Suppressor macrophage (primary cell): ENCODE data around the gene FHIT.
A peak's percentile ranks its signal among the peaks of the same experiment; 100 is the strongest.

Experiments
- DNase-seq, 4 experiments: peaks; one replicate each; pipeline ENCODE4 v3.0.0-alpha.2; 2020 to 2022

FHIT gene

DNA sequence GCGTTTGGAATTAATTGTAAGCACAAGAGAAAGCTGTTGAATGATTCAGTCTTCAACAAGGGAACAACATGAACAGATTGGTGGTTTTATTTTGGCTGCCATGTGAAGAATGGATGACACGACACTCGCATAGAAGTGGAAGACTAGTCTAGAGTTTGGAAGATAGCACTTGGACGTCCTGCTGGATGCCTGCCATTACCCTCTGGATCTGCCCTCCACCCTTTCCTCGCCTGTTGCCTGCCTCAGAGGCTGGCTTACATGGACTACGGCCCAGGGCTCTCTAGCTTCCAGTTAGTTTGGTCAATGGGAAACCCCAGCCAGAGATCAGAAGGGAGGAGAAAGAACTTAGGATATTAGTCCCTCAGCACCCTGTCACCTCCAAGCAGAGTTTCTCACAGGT, 493.5 kb downstream of the FHIT start:
- DNase-seq: no peak

DNA sequence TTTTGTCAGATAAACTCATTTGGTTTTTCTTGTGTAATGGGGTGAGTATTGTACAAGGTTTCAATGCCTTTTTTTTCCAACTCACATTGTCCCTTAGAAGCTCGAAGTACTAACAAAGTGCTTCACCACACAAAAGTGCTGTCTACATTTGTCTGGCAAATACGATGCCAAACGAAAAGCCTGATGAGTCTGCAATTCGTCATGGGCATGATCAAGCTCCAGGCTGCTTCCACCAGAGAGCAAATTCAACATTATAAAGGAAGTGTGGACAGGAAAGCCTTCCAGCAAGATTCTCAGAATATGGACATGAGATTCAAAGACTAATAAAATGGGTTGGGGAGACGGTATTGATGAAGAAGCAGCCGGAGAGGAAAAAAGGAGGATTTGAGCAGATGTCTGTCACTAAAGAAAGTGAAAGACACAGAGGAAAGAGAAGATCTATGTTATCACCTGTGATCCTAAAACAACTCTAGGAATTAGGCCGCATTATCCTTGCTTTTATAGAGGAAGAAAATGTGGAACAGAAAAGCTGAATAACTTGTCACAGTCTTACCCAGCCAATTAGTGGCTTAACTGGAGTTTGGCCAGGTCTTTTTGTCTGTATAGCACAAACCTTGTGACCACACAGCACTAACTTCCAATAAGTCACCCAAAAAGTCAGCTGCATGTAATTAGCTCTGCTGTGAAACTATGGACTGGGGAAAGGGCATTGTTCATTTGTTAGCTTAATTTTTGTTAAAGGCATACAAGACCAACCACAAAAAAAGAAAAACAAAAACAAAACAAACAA, 494.8 kb downstream of the FHIT start:
- DNase-seq: no peak

DNA sequence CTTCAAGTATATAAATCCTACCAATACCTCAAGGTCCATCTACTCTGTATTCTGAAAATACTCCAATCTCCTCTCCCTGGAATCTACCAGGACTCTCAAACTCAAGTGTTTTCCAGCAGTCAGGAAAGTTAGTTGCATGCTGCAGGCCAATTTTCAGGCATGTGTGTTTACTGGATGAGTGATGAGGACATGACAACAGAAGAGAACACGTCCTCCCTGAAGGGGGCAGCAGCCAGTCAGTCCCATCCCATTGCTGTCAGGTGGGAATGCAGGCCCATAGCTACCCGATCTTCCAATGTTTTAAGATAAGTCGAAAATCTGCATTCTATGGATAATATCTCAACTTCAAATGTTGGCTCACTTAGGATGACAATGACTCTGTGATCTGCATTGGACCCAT, 496.2 kb downstream of the FHIT start:
- DNase-seq: no peak

DNA sequence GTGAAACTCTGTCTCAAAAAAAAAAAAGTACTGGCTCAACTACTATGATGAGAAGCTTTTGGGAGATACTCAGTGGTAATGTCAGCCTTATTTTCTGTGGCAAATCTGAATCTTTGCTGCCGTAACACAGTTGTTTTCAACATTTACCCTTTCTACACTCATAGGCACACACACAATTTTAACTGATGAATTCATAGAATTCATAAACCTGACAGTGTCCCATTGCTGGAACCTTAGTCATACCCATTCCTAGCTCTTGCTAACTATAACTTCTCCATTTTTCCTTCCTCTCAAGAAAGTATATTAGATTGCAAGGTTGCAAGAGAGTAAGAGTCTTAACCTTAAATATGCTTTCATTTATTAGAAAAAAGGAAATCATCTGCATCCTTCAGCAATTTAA, 496.6 kb downstream of the FHIT start:
- DNase-seq: peak in 2 of 4 experiments; percentile 40 to 49

DNA sequence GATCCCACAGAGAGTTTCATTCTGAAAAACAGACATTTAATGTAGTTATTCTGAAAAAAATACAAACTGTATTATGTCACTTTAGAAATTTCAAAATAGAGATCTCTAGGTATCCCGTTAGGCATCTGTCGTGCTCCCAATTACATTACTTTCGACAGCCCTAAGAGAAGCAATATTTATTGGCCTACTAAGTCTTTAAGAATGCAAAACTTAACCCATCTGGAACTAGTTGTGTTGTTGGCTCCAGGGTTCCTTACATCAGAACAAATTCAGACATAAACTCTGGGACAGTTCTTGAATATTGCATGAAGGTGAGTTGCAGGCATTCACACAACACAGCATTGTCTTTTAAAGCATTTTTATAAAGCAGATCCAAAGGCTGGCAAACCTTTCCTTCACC, 498.4 kb downstream of the FHIT start:
- DNase-seq: no peak

DNA sequence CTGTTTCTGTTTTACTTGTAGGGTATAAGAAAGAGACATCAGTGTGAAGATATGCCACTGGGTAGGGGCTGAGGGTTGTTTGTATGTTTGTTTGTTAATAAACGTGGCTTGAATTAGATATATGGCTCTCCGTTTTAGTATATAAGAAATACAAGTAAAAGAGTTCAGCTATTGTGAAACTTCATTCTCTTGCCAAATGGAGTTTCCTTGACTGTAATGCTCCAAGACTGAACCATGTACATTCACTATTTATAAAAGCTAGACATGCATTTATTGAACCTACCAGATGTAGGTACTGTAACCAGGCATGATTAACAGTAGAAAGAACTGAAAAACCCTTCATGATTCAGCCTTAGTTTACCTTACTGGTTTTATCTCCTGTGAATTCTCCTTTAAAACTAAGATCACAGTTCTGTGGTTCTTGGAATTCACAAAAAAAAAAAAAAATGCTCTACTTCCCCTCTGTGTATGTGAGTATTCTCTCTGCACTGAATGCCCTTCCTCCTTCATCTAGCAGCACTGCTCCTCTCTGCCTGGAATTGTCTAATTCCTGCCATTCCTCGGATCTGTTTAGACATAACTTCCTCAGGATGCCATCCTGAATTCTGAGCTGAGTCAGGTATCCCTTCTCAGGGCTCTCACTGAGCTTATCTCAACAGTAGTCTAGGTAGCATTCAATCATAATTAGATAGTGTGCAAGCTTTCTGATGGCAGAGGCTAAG, 504.4 kb downstream of the FHIT start:
- DNase-seq: peak in 2 of 4 experiments; percentile 7 to 35

DNA sequence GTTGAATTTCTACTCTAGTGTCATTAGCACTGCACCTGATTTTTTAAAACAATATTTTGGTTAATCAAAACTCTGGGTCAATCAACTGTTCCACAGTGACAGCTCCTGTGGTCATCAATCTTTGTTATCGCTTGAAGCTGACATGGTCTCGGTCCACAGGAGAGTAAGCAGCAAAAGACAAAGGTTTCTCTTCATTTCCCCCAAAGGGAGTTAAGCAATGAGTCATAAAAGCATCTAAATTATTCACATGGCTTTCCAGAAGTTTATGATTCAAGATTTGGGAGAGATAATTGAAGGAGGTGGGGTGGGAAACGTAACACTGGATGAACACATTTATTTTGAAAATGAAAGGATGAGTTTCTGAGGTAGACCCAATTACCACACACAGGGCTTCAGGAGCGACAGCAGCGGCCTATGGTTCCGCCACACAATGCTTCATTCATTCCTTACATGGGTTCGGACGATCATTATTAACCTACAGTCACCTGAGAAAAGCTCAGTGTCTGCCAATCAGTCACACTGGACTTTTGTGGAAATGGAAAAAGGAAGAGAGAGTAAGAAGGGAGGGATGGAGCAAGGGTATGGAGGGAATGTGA, 505.1 kb downstream of the FHIT start:
- no peak for DNase-seq

DNA sequence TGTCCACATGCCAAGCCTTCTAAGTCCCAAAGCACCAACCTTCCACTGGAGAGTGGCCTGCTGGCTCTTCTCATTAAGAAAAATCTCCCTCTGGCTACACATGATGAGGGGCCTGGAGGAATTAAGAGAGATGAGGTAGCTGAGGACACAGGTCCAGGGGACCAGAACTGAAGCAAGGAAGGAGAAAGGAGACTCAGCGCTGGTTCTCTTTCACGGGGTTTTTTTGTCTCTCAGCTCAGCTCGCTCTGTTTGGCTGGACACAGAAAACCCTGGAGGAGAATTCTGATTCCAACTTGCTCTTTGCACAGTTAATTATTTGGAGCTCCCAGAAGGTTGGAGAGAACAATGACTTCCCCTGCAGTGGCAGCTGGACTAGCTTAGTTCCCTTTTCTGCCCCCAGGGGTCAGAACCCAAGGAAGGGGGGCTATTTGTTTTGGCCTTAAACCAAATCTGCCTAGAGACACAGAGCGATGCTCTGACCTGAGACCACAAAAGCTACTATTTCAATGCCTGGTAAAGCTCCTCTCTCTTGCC, 507.6 kb downstream of the FHIT start:
- DNase-seq: peak in 3 of 4 experiments; percentile 7 to 28 (median 21)

DNA sequence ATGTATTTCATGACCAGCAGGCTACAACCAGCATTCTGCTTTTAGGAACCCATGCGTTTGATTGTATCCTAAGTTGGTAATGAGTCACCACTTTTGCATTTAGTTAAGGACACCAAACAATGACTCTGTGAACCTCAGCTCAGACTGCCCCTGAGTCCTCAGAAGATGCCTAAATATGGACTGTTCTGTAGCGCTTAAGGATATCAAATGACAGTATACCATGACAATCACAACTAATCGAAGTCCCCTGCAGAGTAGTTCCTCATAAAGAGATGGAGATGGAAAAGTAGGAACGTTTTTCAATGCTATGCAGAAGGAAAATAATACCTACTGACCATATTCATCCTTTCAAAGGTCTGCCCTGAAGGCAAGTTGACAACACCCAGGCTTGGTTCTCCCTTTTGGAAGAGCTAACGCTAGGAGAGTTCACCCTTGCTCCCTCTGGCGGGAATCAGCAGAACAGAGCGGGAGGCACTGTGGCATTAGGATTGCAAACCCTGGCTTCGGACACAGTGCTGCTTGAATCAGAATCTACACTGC, 508.6 kb downstream of the FHIT start:
- no peak for DNase-seq

DNA sequence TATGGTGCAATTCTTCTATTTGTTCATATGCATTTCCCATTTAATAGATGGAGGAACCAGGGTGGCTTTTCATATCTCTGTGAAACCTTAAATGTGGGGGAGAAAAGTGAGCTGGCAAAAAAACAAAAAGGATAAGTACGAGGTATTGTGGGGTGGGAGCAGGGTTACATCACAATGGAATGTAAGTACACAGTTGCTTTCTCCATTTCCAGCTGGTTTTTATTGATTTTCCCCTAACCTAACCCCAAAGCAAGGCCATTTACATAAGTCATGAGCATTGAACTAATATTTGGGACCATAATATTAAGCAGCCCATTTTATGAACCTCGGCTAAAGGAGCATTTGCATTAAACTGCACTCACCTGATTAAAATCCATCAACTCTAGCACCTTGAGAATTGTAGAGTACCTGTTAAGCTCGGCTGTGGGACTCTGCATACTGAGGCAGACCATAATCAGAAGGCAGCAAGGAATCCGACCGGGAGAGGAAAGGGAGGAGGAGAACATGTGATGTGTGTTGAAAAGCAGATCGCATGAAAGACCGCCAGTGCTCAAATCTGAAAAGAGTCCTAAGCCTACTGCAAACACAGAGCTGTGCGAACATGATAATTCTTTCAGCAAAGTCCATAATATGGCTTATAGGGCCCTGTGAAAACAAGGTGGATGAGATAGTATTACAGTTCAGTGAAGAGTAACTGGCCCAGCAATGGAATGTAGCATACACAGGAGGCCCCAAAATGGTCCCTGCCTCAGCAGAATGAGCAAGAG, 513.4 kb downstream of the FHIT start:
- DNase-seq: no peak

DNA sequence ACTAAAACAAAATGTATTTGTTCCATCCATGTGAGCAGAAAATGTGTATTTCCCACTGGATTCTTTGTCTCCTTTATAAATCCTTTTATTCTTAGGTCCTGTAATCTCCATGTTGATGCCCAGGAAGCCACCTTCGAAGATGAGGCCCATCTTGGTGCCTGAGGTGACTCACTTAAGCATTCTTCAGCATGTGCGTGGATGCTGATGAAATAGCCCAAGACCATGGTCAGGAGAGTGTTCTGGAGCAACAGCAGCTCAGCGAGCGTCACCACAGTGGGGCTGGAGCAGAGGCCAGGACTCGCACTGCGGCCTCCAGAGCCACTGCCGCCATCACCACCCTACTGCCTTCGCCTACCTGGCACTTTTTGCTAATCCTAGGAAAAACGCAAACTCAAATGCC, 520.9 kb downstream of the FHIT start:
- DNase-seq: no peak

DNA sequence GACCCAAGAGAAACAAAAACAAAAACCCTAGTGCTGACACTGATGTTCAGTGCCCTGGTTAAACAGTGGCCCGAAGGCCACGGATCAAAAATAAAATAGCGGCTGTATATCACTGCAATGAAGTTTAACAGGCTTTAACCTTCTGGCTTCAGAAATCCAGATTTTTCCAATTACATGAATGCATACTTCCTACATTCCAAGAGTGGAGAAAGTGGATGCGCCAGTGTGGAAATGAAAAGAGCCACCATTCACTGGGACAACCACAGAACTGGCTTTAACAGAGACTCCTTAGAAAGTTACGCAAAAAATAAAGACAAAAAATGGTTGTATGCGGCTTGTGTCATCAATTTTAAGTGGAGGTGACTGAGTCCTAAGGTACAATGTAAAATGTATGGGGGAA, 522.2 kb downstream of the FHIT start:
- no peak for DNase-seq

DNA sequence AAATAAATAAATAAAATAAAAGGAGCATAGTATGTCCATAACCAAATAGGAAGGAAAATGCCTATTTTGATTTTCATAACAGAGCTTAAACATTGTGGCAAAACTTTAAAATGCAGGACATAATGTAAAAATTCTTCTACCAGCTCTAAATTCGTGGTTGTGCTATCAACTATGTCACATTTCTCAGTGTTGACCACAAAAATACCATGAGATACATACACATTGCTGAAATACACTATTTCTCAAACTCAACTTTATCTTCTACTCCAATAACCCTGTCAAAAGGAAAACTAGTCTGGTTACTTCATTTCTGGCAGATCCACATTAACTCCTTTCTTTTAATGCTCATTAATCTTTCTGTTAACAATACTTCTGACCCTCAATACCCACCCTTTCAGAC, 523.2 kb downstream of the FHIT start:
- DNase-seq: no peak

DNA sequence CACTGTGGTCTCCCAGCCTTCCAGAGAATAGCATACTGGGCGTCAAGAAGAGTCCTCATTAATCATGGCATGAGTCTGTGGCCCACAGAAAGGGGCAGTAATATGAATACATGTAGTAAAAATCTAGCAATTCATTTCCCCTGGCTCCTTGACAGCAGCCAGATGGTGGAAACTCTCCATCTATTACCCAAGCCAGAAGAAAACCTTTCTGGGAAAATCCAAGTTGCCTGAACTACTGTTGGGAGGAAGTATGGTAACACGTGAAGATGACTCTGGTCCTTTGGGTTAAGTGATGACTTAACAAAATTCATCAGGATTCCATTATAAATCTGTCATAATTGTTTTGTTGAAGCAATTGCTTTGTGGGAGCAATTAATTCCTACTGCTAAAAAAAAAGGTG, 530.5 kb downstream of the FHIT start:
- DNase-seq: peak in 1 of 4 experiments; percentile 1

DNA sequence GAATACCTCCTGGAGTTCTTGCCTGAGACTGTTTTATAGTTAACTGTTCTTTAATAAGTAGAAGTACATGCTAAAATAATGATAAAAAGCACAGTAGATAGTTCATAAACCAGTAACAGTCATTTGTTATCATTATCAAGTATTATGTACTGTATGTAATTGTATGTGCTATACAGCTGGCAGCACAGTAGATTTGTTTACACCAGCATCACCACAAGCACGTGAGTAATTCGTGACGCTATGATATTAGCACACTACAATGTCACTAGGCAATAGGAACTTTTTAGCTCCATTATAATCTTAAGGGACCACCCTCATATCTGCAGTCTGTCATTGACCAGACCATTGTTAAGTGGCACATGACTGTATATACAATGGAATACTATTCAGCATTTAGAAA, 534.7 kb downstream of the FHIT start:
- DNase-seq: no peak

DNA sequence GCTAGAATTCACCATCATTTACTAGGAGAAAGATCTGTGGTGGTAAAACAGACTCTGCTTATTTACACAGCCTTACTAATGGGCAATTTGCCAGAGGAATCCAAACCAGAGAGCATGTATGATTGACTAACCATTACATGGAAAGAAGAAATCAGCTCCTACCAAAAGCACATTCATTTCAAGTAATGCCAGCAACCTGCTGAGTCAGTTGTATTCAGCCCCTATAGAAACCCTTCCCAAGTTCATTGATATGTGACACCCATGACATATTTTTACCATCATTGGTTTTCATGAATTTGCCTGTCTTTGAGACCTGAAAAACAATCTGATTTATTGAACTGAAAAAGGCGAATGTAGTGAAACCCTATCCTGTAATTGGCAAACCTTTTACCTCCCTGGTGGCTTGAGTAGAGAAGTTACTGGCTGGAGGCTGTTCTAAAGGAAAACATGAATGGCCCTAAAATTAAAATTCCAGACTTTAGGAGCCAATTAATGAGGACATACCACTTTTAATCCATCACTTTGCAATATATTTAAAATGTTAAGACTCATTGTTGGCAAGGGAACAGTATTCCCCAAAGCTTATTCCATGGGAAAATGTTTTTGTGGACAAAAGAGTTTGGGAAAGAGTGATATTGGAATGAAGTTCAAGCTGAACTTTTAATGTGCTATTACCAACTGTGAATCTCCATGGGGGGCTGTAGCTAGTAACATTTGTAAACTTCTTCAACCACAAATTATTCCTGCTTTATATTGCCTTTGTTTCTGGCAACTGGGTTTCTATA, 542.9 kb downstream of the FHIT start:
- no peak for DNase-seq

DNA sequence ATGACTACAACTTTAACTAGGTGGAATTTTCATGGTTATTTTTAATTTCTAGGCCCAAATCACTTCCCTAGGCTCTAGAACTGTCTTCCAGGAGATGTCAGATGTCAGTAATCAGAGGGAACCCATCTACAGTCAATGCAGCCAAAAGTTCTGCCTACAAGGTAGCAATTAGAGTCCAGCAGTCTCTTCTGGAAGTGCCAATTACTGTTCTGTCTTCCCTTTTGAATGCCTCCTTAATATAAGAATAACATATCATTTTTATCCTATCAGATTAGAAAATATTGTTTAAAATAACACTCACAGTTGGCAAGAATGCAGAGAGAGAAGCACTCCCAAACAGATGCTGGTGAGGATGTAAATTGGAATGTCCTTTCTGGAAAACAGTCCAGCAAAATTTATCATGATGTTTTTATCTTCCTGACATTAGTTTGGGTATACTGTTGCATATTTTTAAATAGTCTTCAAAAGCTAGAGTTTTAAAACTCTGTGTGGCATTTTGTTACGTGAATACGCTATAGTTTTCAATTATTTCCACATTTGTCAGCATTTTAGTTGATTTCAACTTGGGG, 543.7 kb downstream of the FHIT start:
- no peak for DNase-seq

DNA sequence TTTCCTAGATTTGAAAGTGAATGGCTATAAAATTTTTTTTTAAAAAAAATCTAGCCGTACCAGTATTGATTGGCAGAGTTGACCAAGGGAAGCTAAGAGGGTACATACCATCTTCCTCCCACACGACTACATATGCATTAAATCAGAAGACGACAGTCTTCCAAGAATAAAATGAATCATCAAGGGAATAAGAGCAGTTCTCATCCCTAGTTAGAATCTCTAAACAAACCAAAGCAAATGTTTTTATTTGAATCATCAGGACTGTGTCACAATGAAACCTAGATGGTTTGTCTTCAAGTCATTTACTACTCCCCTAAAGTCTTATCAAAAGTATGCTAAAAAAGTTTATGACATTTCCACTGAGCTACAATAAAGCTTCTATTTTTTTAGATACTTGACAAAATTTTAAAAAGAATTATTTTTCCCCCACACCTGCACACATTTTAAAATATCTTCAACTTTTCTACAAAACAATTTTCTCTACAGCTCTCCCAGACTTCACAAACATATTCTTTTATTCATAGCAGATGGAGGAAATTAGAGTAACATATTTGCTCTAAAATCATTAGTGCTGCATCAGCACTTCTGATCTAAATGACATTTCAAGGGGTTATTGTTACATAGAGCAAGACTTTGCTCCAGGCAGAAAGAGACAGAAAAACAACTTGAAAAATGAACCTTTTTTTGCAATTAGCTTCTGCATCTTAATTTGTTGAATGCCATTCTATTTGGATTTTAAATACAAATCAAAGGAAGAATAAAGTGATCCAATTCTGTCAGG, 547.1 kb downstream of the FHIT start:
- DNase-seq: no peak

DNA sequence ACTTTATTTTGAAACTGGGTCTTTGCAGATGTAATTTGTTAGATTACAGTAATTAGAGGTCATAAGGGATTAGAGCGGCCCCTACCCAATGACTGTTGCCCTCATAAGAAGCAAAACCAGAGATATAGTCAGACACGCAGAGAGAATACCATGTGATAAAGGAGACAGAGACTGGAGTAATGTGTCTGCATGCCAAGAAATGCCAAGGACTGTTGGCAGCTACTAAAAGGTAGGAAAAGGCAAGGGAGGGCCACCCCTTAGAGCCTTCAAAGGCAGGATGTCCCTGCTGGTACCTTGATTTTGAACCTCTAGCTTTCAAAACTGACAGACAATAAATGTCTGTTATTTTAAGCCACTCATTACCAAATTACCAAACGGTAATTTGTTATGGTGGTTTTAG, 548.2 kb downstream of the FHIT start:
- DNase-seq: no peak

DNA sequence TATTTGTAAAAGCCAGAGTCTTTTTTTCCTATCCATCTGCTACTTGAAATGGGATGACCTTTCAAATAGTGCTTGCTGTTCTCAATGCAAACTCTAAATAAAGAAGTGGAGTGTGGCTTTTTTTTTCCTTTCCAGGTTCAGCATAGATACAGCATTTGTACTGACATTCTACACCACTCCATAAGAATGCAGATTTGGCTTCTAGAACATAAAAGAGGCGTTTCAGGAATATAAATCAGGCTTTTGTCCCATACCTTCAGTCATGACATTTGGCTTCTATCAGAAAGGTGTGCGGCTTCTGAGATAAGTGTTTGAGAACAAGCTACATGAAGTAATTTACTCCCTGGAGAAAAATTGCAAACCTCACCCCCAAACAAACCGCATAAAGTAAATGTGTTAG, 553.1 kb downstream of the FHIT start:
- DNase-seq: no peak

DNA sequence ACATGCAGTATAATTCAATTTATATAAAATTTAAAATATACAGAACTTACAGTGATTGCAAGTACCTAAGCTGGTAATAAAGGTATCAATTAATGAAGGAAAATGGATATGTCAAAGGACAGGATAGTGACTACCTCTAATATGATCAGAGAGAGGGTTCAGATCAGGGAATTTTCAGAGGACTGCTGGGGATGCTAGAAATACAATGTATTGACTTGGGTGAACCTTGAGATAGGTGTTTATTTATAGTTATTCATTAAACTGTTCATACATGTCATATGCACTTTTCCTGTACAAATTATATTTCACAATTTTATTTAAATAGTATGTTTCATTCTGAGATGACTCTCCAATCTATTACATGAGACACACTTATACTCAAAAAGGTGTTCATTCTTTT, 554.1 kb downstream of the FHIT start:
- no peak for DNase-seq
